HEK293 (cell line): ENCODE measurements around the gene MVD.

Experiments used
- CTCF ChIA-PET: fragments of 350-600 bp; formaldehyde crosslinking; extraction: SDS; loops from one replicate; lab custom pipeline; 2021; ENCODE audit warnings: antibody characterized with exemption; lab: Yijun Ruan, JAX
- POLR2A ChIA-PET: fragments of 300-600 bp; formaldehyde crosslinking; extraction: SDS; loops from one replicate; lab custom pipeline; 2020; ENCODE audit warnings: antibody characterized with exemption, inconsistent platforms; lab: Yijun Ruan, JAX
- H3K27ac ChIP-seq: fragments of 200-500 bp; sonication (Bioruptor generic); 2 replicates; pipeline ENCODE4 v1.5.1; 2014; ENCODE audit warnings: low read depth, low read length, control low read depth, inconsistent platforms; ENCODE audit errors: extremely low read depth
- H3K36me3 ChIP-seq, 2 experiments: fragments of 200-500 bp in 1 of 2; sonication (Bioruptor generic) in 1 of 2; 1 replicate in 1 of 2; 2 replicates in 1 of 2; pipeline ENCODE4 v1.5.1; 2014 to 2017; ENCODE audit warnings: inconsistent platforms in 2 of 2, low read length in 2 of 2; ENCODE audit not compliant: control insufficient read depth in 2 of 2, insufficient read depth in 1 of 2
- H3K4me1 ChIP-seq: fragments of 200-500 bp; sonication (Bioruptor generic); 2 replicates; pipeline ENCODE4 v1.5.1; 2014; ENCODE audit warnings: mild to moderate bottlenecking, low read length, inconsistent platforms; ENCODE audit not compliant: control insufficient read depth, insufficient read depth
- H3K4me3 ChIP-seq: 2 replicates; pipeline ENCODE4 v1.5.1; 2011; ENCODE audit warnings: low read depth, mild to moderate bottlenecking, control low read depth, low read length, moderate library complexity
- H3K9me3 ChIP-seq: fragments of 200-500 bp; sonication (Bioruptor generic); 2 replicates; pipeline ENCODE4 v1.5.1; 2014; ENCODE audit warnings: low read depth, low read length, inconsistent platforms; ENCODE audit not compliant: control insufficient read depth, insufficient read depth
- HOXD13 ChIP-seq: sonication (generic); formaldehyde crosslinking; IDR thresholded peaks from 2 replicates; pipeline ENCODE4 v1.8.0; 2022; ENCODE audit warnings: missing genetic modification reagents, borderline replicate concordance
- KLF9 ChIP-seq: fragments of 450-650 bp; formaldehyde crosslinking; IDR thresholded peaks from 2 replicates; pipeline ENCODE4 v1.5.1; 2016; ENCODE audit warnings: missing biosample characterization, missing genetic modification characterization, low read depth
- SALL2 ChIP-seq: fragments of 450-650 bp; formaldehyde crosslinking; IDR thresholded peaks from 2 replicates; pipeline ENCODE4 v1.5.0; 2017; ENCODE audit warnings: missing biosample characterization, mild to moderate bottlenecking, missing genetic modification characterization, borderline replicate concordance
- TRIM28 ChIP-seq: IDR thresholded peaks from 2 replicates; pipeline ENCODE4 v1.6.1; 2011; ENCODE audit warnings: low read length, control low read depth, borderline replicate concordance
- TSHZ1 ChIP-seq: fragments of 450-650 bp; formaldehyde crosslinking; IDR thresholded peaks from 2 replicates; pipeline ENCODE4 v1.5.1; 2016; ENCODE audit warnings: missing biosample characterization, missing genetic modification characterization, borderline replicate concordance
- YY2 ChIP-seq: fragments of 450-650 bp; formaldehyde crosslinking; IDR thresholded peaks from 2 replicates; pipeline ENCODE4 v1.5.1; 2016; ENCODE audit warnings: missing biosample characterization, missing genetic modification characterization
- ZBTB10 ChIP-seq: fragments of 450-650 bp; formaldehyde crosslinking; IDR thresholded peaks from 2 replicates; pipeline ENCODE4 v1.5.1; 2016; ENCODE audit warnings: missing biosample characterization, missing genetic modification characterization
- ZBTB7A ChIP-seq: fragments of 450-650 bp; formaldehyde crosslinking; IDR thresholded peaks from 2 replicates; pipeline ENCODE4 v1.5.1; 2016; ENCODE audit warnings: low read depth, missing biosample characterization, missing genetic modification characterization
- ZNF138 ChIP-seq: fragments of 450-650 bp; formaldehyde crosslinking; IDR thresholded peaks from 2 replicates; pipeline ENCODE4 v1.5.1; 2016; ENCODE audit warnings: missing biosample characterization, missing genetic modification characterization, borderline replicate concordance
- ZNF148 ChIP-seq: fragments of 450-650 bp; formaldehyde crosslinking; IDR thresholded peaks from 2 replicates; pipeline ENCODE4 v1.5.0; 2017; ENCODE audit warnings: missing biosample characterization, missing genetic modification characterization, borderline replicate concordance
- ZNF311 ChIP-seq: fragments of 450-650 bp; formaldehyde crosslinking; IDR thresholded peaks from 2 replicates; pipeline ENCODE4 v1.5.1; 2017; ENCODE audit warnings: missing biosample characterization, missing genetic modification characterization, borderline replicate concordance
- ZNF37A ChIP-seq: fragments of 450-650 bp; IDR thresholded peaks from 2 replicates; pipeline ENCODE4 v1.5.1; 2018; ENCODE audit warnings: missing biosample characterization, missing genetic modification characterization
- ZNF391 ChIP-seq: fragments of 450-650 bp; formaldehyde crosslinking; IDR thresholded peaks from 2 replicates; pipeline ENCODE4 v1.5.1; 2016; ENCODE audit warnings: low read depth, missing biosample characterization, missing genetic modification characterization, borderline replicate concordance
- ZNF423 ChIP-seq: fragments of 450-650 bp; formaldehyde crosslinking; IDR thresholded peaks from 2 replicates; pipeline ENCODE4 v1.5.1; 2016; ENCODE audit warnings: missing biosample characterization, missing genetic modification characterization
- ZNF501 ChIP-seq: fragments of 450-650 bp; formaldehyde crosslinking; IDR thresholded peaks from 2 replicates; pipeline ENCODE4 v1.5.1; 2016; ENCODE audit warnings: missing biosample characterization, missing genetic modification characterization
- ZNF548 ChIP-seq: fragments of 450-650 bp; formaldehyde crosslinking; IDR thresholded peaks from 2 replicates; pipeline ENCODE4 v1.5.1; 2016; ENCODE audit warnings: missing biosample characterization, missing genetic modification characterization
- ZNF624 ChIP-seq: fragments of 450-650 bp; formaldehyde crosslinking; IDR thresholded peaks from 2 replicates; pipeline ENCODE4 v1.5.1; 2017; ENCODE audit warnings: missing biosample characterization, missing genetic modification characterization
- ZNF776 ChIP-seq: fragments of 450-650 bp; formaldehyde crosslinking; IDR thresholded peaks from 2 replicates; pipeline ENCODE4 v1.5.0; 2017; ENCODE audit warnings: missing biosample characterization, missing genetic modification characterization, borderline replicate concordance
- ZNF830 ChIP-seq: fragments of 450-650 bp; IDR thresholded peaks from 2 replicates; pipeline ENCODE4 v1.5.0; 2018; ENCODE audit warnings: missing biosample characterization, missing genetic modification characterization, low read depth, mild to moderate bottlenecking, moderate library complexity
- ZSCAN16 ChIP-seq: fragments of 450-650 bp; formaldehyde crosslinking; IDR thresholded peaks from 2 replicates; pipeline ENCODE4 v1.5.1; 2016; ENCODE audit warnings: missing biosample characterization, missing genetic modification characterization
- TF ChIP-seq, protein P1 (sequence below): fragments of 450-650 bp; formaldehyde crosslinking; IDR thresholded peaks from 2 replicates; pipeline ENCODE4 v1.5.1; 2016; ENCODE audit warnings: missing biosample characterization, missing genetic modification characterization

MVD gene

DNA sequence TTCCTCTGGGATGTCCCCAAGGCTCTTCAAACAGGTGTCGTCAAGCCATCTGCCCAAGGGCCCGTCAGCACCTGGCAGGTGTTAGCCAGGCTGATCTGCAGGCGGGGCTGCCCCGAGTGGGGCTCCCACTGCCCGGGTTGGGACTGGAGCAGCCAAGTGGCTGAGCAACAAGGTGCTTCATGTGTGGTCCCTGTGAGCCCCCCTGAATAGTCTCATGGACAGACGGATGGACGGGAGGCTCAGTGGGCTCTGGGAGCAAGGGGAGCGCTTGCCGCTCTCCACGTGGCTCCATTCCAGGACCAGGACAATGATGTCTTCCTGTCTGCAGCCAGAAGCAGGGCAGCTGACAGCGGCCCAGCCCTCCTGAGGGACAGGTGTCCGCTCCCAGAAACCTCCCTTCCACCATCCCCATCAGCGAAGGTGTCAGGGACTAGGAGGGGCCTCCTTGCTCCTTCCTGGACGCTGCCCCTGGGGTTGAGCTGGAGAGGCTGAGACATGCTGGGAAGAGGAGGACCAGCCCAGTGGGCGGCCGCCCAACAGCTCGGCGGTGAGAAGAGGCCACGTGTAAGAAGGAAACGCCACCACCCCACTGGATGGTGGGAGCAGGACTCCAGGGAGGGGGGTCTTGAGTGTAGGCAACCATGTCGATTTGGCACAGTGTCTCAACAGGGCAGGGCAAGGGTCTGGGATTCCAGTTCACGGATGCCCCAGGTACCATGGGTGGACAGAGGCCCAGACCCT, 13.8 kb upstream of the MVD start (continued):
- TF ChIP-seq ZSCAN16 (tag by site-specific recombination): no peak
- TF ChIP-seq, all 188 proteins: peak for 0

DNA sequence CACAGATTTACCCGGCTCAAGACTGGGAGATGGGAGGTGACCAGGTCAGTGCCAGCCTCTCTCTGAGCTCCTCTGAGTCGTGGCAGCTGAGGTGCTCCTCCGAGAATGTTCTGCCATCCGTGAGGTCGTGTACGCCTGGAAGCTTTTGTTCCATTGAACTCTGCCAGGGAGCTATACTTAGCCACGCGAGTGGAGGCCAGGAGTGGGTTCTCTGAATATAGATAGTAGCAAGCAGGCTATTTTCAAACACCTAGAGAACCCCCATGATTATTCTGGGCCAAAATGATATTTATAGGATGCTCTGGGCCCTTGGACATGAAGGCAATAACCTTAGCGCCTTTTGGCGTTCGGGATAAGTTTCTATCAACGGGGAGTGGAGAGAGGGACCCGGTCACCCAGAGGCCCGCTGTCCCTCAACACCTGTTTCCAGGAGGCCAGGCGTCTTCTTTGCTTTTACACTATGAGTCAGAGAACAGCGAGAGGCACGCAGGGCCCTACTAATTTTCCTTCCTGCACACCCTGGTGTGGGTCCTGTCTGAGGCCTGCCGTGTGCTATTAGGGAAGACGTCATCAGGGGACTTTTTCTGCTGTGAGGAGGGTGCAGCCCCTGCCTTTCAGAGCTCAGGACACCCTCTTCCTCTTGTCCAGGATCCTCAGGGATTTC, 11.0 kb upstream of the MVD start:
- H3K9me3 ChIP-seq: no peaks in the 10 kb centered on the region
- no peaks in the 10 kb centered on the region for H3K4me1 ChIP-seq
- no peak overlapping the region for H3K27ac ChIP-seq
- POLR2A ChIA-PET: no interaction called here
- H3K36me3 ChIP-seq: no peaks in the 10 kb centered on the region; a peak in 1 of 3 replicates
- CTCF ChIA-PET: no interaction called here
- H3K4me3 ChIP-seq: no peak overlapping the region
- TF ChIP-seq ZNF501 (no peak), ZNF138 (no peak), ZBTB7A (tag by site-specific recombination) (no peak), ZNF423 (tag by site-specific recombination) (no peak), ZNF624 (tag by site-specific recombination) (no peak), KLF9 (tag by site-specific recombination) (no peak), ZNF830 (tag by site-specific recombination) (no peak), SALL2 (tag by site-specific recombination) (no peak), ZNF548 (tag by site-specific recombination) (no peak), YY2 (tag by site-specific recombination) (no peak), ZNF776 (tag by site-specific recombination) (no peak), ZBTB10 (tag by site-specific recombination) (no peak), ZNF311 (tag by site-specific recombination) (no peak), TRIM28 (no peak), ZNF37A (tag by site-specific recombination) (no peak), TSHZ1 (tag by site-specific recombination) (no peak), ZNF391 (no peak), HOXD13 (no peak), ZNF148 (tag by site-specific recombination) (no peak)
- TF ChIP-seq, protein P1, sequence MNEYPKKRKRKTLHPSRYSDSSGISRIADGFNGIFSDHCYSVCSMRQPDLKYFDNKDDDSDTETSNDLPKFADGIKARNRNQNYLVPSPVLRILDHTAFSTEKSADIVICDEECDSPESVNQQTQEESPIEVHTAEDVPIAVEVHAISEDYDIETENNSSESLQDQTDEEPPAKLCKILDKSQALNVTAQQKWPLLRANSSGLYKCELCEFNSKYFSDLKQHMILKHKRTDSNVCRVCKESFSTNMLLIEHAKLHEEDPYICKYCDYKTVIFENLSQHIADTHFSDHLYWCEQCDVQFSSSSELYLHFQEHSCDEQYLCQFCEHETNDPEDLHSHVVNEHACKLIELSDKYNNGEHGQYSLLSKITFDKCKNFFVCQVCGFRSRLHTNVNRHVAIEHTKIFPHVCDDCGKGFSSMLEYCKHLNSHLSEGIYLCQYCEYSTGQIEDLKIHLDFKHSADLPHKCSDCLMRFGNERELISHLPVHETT (tag by site-specific recombination): no peak
